ENCODE data around the gene RTL1.

Gene RTL1

GRCh38 chr14:100871234-100872186, 32.0 kb downstream of the RTL1 start:
- no peak for TF ChIP-seq GATA3 (IDR thresholded peaks at IDR 0.05; ENCODE audit: low read depth, low read length)
- TF ChIP-seq GATA2 (IDR thresholded peaks at IDR 0.05; ENCODE audit: low read depth, low read length), result no peak

GRCh38 chr14:100868621-100869370, 34.7 kb downstream of the RTL1 start:
- TF ChIP-seq GATA3 (IDR thresholded peaks at IDR 0.05; ENCODE audit: low read depth, low read length), result no peak
- no peak for TF ChIP-seq GATA2 (IDR thresholded peaks at IDR 0.05; ENCODE audit: low read depth, low read length)

GRCh38 chr14:100867631-100868315, 35.7 kb downstream of the RTL1 start:
- TF ChIP-seq GATA3 (IDR thresholded peaks at IDR 0.05; ENCODE audit: low read depth, low read length) (no peak), GATA2 (IDR thresholded peaks at IDR 0.05; ENCODE audit: low read depth, low read length) (no peak)

GRCh38 chr14:100866666-100867630, 36.6 kb downstream of the RTL1 start:
- TF ChIP-seq GATA3 (IDR thresholded peaks at IDR 0.05; ENCODE audit: low read depth, low read length), result no peak
- TF ChIP-seq GATA2 (IDR thresholded peaks at IDR 0.05; ENCODE audit: low read depth, low read length), result no peak

- TF ChIP-seq GATA2 (IDR thresholded peaks at IDR 0.05; ENCODE audit: low read depth, low read length) (no peak), GATA3 (IDR thresholded peaks at IDR 0.05; ENCODE audit: low read depth, low read length) (no peak)
Measured at GRCh38 chr14:100865682-100866591, 37.6 kb downstream of the RTL1 start.

GRCh38 chr14:100864960-100865681, 38.4 kb downstream of the RTL1 start:
- no peak for TF ChIP-seq GATA2 (IDR thresholded peaks at IDR 0.05; ENCODE audit: low read depth, low read length)
- TF ChIP-seq GATA3 (IDR thresholded peaks at IDR 0.05; ENCODE audit: low read depth, low read length), result no peak

GRCh38 chr14:100864206-100864605, 39.3 kb downstream of the RTL1 start:
- TF ChIP-seq GATA3 (IDR thresholded peaks at IDR 0.05; ENCODE audit: low read depth, low read length) (no peak), GATA2 (IDR thresholded peaks at IDR 0.05; ENCODE audit: low read depth, low read length) (no peak)

GRCh38 chr14:100862793-100863192, 40.7 kb downstream of the RTL1 start:
- TF ChIP-seq GATA2 (IDR thresholded peaks at IDR 0.05; ENCODE audit: low read depth, low read length) (no peak), GATA3 (IDR thresholded peaks at IDR 0.05; ENCODE audit: low read depth, low read length) (no peak)

GRCh38 chr14:100862277-100862676, 41.2 kb downstream of the RTL1 start:
- no peak for TF ChIP-seq GATA2 (IDR thresholded peaks at IDR 0.05; ENCODE audit: low read depth, low read length)
- TF ChIP-seq GATA3 (IDR thresholded peaks at IDR 0.05; ENCODE audit: low read depth, low read length), result no peak

- TF ChIP-seq GATA3 (IDR thresholded peaks at IDR 0.05; ENCODE audit: low read depth, low read length) (no peak), GATA2 (IDR thresholded peaks at IDR 0.05; ENCODE audit: low read depth, low read length) (no peak)
Measured at GRCh38 chr14:100861937-100862247, 41.6 kb downstream of the RTL1 start.

- TF ChIP-seq GATA2 (IDR thresholded peaks at IDR 0.05; ENCODE audit: low read depth, low read length), result no peak
- TF ChIP-seq GATA3 (IDR thresholded peaks at IDR 0.05; ENCODE audit: low read depth, low read length), result no peak
Measured at GRCh38 chr14:100861188-100861936, 42.2 kb downstream of the RTL1 start.

Data from SH-SY5Y (cell line).